IgD-negative memory B cell (primary cell): ENCODE measurements around the gene PCSK4. TPM values are rescaled to one million over a fixed set of nuclear protein-coding genes. Genes with fewer than 3 reads are reported as not detected.
"Not testable (repeated sequence)": the region's sequence is repeated elsewhere in the genome, so short reads cannot be mapped to it uniquely, and the experiment has no call there.

ENCODE experiments used
- H3K27ac Mint-ChIP-seq, 3 donors: one replicate each; pipeline ENCODE4 v1.8.0; 2020 to 2022; ENCODE audit warnings: mild to moderate bottlenecking in 3 of 3, mixed read lengths in 3 of 3, moderate library complexity in 1 of 3
- H3K27me3 Mint-ChIP-seq: one replicate; pipeline ENCODE4 v1.8.0; 2021; ENCODE audit warnings: mixed read lengths
- H3K36me3 Mint-ChIP-seq: one replicate; pipeline ENCODE4 v1.8.0; 2020; ENCODE audit warnings: mild to moderate bottlenecking, mixed read lengths
- H3K4me1 Mint-ChIP-seq, 3 donors: one replicate each; pipeline ENCODE4 v1.8.0; 2020 to 2022; ENCODE audit warnings: mixed read lengths in 3 of 3, mild to moderate bottlenecking in 1 of 3
- H3K4me3 Mint-ChIP-seq, 4 donors: one replicate each; pipeline ENCODE4 v1.8.0; 2020 to 2022; ENCODE audit warnings: mild to moderate bottlenecking in 4 of 4, mixed read lengths in 4 of 4, moderate library complexity in 3 of 4
- H3K9me3 Mint-ChIP-seq, 3 donors: one replicate each; pipeline ENCODE4 v1.8.0; 2020 to 2021; ENCODE audit warnings: mixed read lengths in 3 of 3, mild to moderate bottlenecking in 1 of 3
- polyA plus RNA-seq: library from polyadenylated mRNA; unstranded; fragments of 300-500 nt; fragmentation: Illumina TruSeq; gene quantifications from one replicate; pipeline ENCODE4 v1.2.3, GENCODE V29; 2021

Gene PCSK4
- polyA plus RNA-seq, 1 donor from 2014 or later = not detected

GRCh38 chr19:1491114-1491848, 1.1 kb upstream of the PCSK4 start, which contains the start of gene REEP6:
REEP6 (plus strand) TSS chr19:1491181; CDS start chr19:1491270, 89 bp downstream.
- H3K4me1 Mint-ChIP-seq = peaks cover 0 to 13% (median 5%) of the 10 kb centered on the region in 3 donors
- H3K4me3 Mint-ChIP-seq = peak within 1 kb of the TSS; percentile 83 to 92 (median 88)
- no peaks in the 10 kb centered on the region for H3K9me3 Mint-ChIP-seq
- no peaks in the 10 kb centered on the region for H3K36me3 Mint-ChIP-seq
- peak within 1 kb of the TSS; percentile 12 to 91 (median 86) for H3K27ac Mint-ChIP-seq
- peaks cover 2% of the 10 kb centered on the region for H3K27me3 Mint-ChIP-seq

- H3K27me3 Mint-ChIP-seq = peaks cover 2% of the 10 kb centered on the region
- H3K4me3 Mint-ChIP-seq = peak overlapping the region; percentile 22 to 84 (median 71)
- no peaks in the 10 kb centered on the region for H3K36me3 Mint-ChIP-seq
- H3K4me1 Mint-ChIP-seq = peaks cover 0 to 13% (median 5%) of the 10 kb centered on the region in 3 donors
- H3K27ac Mint-ChIP-seq = peak overlapping the region in 2 of 3 donors; percentile 59 to 86
- no peaks in the 10 kb centered on the region for H3K9me3 Mint-ChIP-seq
These were observed 463 bp downstream of the PCSK4 start for GRCh38 chr19:1489463-1490310.

- Mint-ChIP-seq H3K4me3 (peak overlapping the region in 1 of 4 donors; percentile 23), H3K4me1 (peaks cover 0 to 13% (median 5%) of the 10 kb centered on the region in 3 donors), H3K27ac (no peak overlapping the region), H3K36me3 (no peaks in the 10 kb centered on the region), H3K27me3 (peaks cover 2% of the 10 kb centered on the region), H3K9me3 (no peaks in the 10 kb centered on the region)
These were observed 1.9 kb downstream of the PCSK4 start for GRCh38 chr19:1488282-1488601.

GRCh38 chr19:1487576-1488281, 2.4 kb downstream of the PCSK4 start:
- no peaks in the 10 kb centered on the region for H3K36me3 Mint-ChIP-seq
- no peak overlapping the region for H3K4me3 Mint-ChIP-seq
- H3K27ac Mint-ChIP-seq = no peak overlapping the region
- no peaks in the 10 kb centered on the region for H3K9me3 Mint-ChIP-seq
- H3K27me3 Mint-ChIP-seq = peaks cover 2% of the 10 kb centered on the region
- peaks cover 0 to 13% (median 5%) of the 10 kb centered on the region in 3 donors for H3K4me1 Mint-ChIP-seq

- Mint-ChIP-seq H3K36me3 (no peaks in the 10 kb centered on the region), H3K27me3 (peaks cover 2% of the 10 kb centered on the region), H3K9me3 (no peaks in the 10 kb centered on the region), H3K4me3 (no peak overlapping the region), H3K27ac (no peak overlapping the region), H3K4me1 (peaks cover 0 to 13% (median 5%) of the 10 kb centered on the region in 3 donors)
These were observed 3.2 kb downstream of the PCSK4 start for GRCh38 chr19:1486720-1487575.

- Mint-ChIP-seq H3K27me3 (no peaks in the 10 kb centered on the region), H3K4me3 (no peak overlapping the region), H3K4me1 (peaks cover 3 to 4% (median 4%) of the 10 kb centered on the region in 3 donors), H3K9me3 (no peaks in the 10 kb centered on the region), H3K36me3 (no peaks in the 10 kb centered on the region), H3K27ac (no peak overlapping the region)
These were observed 6.1 kb downstream of the PCSK4 start for GRCh38 chr19:1483979-1484428.

- H3K36me3 Mint-ChIP-seq = no peaks in the 10 kb centered on the region
- peaks cover 5 to 7% (median 5%) of the 10 kb centered on the region in 3 donors for H3K4me1 Mint-ChIP-seq
- no peaks in the 10 kb centered on the region for H3K9me3 Mint-ChIP-seq
- no peak overlapping the region for H3K27ac Mint-ChIP-seq
- H3K27me3 Mint-ChIP-seq = no peaks in the 10 kb centered on the region
- H3K4me3 Mint-ChIP-seq = no peak overlapping the region
These were observed 6.8 kb downstream of the PCSK4 start for GRCh38 chr19:1483131-1483978.

- H3K4me3 Mint-ChIP-seq = no peak overlapping the region
- no peaks in the 10 kb centered on the region for H3K27me3 Mint-ChIP-seq
- H3K36me3 Mint-ChIP-seq = no peaks in the 10 kb centered on the region
- H3K27ac Mint-ChIP-seq = no peak overlapping the region
- no peaks in the 10 kb centered on the region for H3K9me3 Mint-ChIP-seq
- H3K4me1 Mint-ChIP-seq = peaks cover 5 to 7% (median 5%) of the 10 kb centered on the region in 3 donors
These were observed 7.6 kb downstream of the PCSK4 start for GRCh38 chr19:1482361-1483130.

GRCh38 chr19:1481893-1482360, 8.2 kb downstream of the PCSK4 start:
- Mint-ChIP-seq H3K4me3 (no peak overlapping the region), H3K4me1 (peaks cover 6 to 9% (median 7%) of the 10 kb centered on the region in 3 donors), H3K36me3 (no peaks in the 10 kb centered on the region), H3K27me3 (no peaks in the 10 kb centered on the region), H3K27ac (no peak overlapping the region), H3K9me3 (no peaks in the 10 kb centered on the region)

GRCh38 chr19:1481224-1481892, 8.8 kb downstream of the PCSK4 start:
- no peaks in the 10 kb centered on the region for H3K36me3 Mint-ChIP-seq
- no peak overlapping the region for H3K27ac Mint-ChIP-seq
- peaks cover 6 to 9% (median 7%) of the 10 kb centered on the region in 3 donors for H3K4me1 Mint-ChIP-seq
- no peaks in the 10 kb centered on the region for H3K9me3 Mint-ChIP-seq
- no peaks in the 10 kb centered on the region for H3K27me3 Mint-ChIP-seq
- peak overlapping the region in 1 of 4 donors; percentile 26 for H3K4me3 Mint-ChIP-seq

- Mint-ChIP-seq H3K4me1 (peaks cover 6 to 9% (median 7%) of the 10 kb centered on the region in 3 donors), H3K9me3 (no peaks in the 10 kb centered on the region), H3K36me3 (no peaks in the 10 kb centered on the region), H3K4me3 (peak within 1 kb of the TSS; percentile 98 to 100 (median 99)), H3K27me3 (no peaks in the 10 kb centered on the region), H3K27ac (peak within 1 kb of the TSS; percentile 88 to 98 (median 97))
These were observed 11.0 kb downstream of the PCSK4 start, which contains the start of gene C19orf25 for GRCh38 chr19:1478934-1479707. C19orf25 (minus strand) TSS chr19:1479215; CDS start chr19:1478903, 312 bp downstream.

GRCh38 chr19:1477056-1477455, 13.1 kb downstream of the PCSK4 start:
- H3K36me3 Mint-ChIP-seq, H3K9me3 Mint-ChIP-seq, H3K27me3 Mint-ChIP-seq, H3K27ac Mint-ChIP-seq: not testable (repeated sequence)
- H3K4me3 Mint-ChIP-seq = peak overlapping the region in 3 of 4 donors; percentile 16 to 80 (median 72)
- H3K4me1 Mint-ChIP-seq = peaks cover 7 to 13% (median 9%) of the 10 kb centered on the region in 3 donors
